Stimulated activated CD8-positive, alpha-beta memory T cell treated with anti-CD3 and anti-CD28 coated beads, Interleukin-12 subunit alpha, Interleukin-12 subunit beta, amount 100 ng/mL, for 1 hour (primary cell): ENCODE measurements around the gene WSCD1.

Experiments
- DNase-seq: peaks from one replicate; pipeline ENCODE4 v3.0.0-alpha.2; 2020; ENCODE audit warnings: low read depth

WSCD1 gene

GRCh38 chr17:6069539-6070429, at the start of gene WSCD1:
TSS of gene WSCD1 (plus strand) at chr17:6070379. CDS start at chr17:6080659, 10,280 bp downstream.
- no peak for DNase-seq

- no peak for DNase-seq
Measured at GRCh38 chr17:6021011-6021400, 49.2 kb upstream of the WSCD1 start.

GRCh38 chr17:6021627-6022026, 48.6 kb upstream of the WSCD1 start:
- no peak for DNase-seq

GRCh38 chr17:6023036-6023831, 46.9 kb upstream of the WSCD1 start:
- no peak for DNase-seq

- DNase-seq = no peak
Measured at GRCh38 chr17:6024576-6024975, 45.6 kb upstream of the WSCD1 start.

- DNase-seq = no peak
Measured at GRCh38 chr17:6027342-6028024, 42.7 kb upstream of the WSCD1 start.

- DNase-seq = no peak
Measured at GRCh38 chr17:6028294-6028693, 41.9 kb upstream of the WSCD1 start.

GRCh38 chr17:6035801-6036394, 34.3 kb upstream of the WSCD1 start:
- DNase-seq = no peak

- DNase-seq = no peak
Measured at GRCh38 chr17:6040504-6040903, 29.7 kb upstream of the WSCD1 start.

GRCh38 chr17:6041246-6041645, 28.9 kb upstream of the WSCD1 start:
- DNase-seq = no peak

GRCh38 chr17:6043405-6043804, 26.8 kb upstream of the WSCD1 start:
- no peak for DNase-seq

- no peak for DNase-seq
Measured at GRCh38 chr17:6044261-6044660, 25.9 kb upstream of the WSCD1 start.

GRCh38 chr17:6045621-6046357, 24.4 kb upstream of the WSCD1 start:
- DNase-seq = no peak

GRCh38 chr17:6046431-6046830, 23.7 kb upstream of the WSCD1 start:
- DNase-seq = no peak

GRCh38 chr17:6046931-6047330, 23.2 kb upstream of the WSCD1 start:
- DNase-seq = no peak

- DNase-seq = no peak
Measured at GRCh38 chr17:6047966-6048365, 22.2 kb upstream of the WSCD1 start.

GRCh38 chr17:6048486-6048885, 21.7 kb upstream of the WSCD1 start:
- no peak for DNase-seq

GRCh38 chr17:6052926-6053325, 17.3 kb upstream of the WSCD1 start:
- no peak for DNase-seq

GRCh38 chr17:6054372-6054771, 15.8 kb upstream of the WSCD1 start:
- no peak for DNase-seq

- DNase-seq = no peak
Measured at GRCh38 chr17:6056104-6056503, 14.1 kb upstream of the WSCD1 start.

GRCh38 chr17:6057562-6057961, 12.6 kb upstream of the WSCD1 start:
- no peak for DNase-seq

- DNase-seq = no peak
Measured at GRCh38 chr17:6059406-6059805, 10.8 kb upstream of the WSCD1 start.
